Measurements from ENCODE around the gene CRABP1.

GRCh38 chr15:78361771-78362506 lies 21.8 kb downstream of the CRABP1 start:
- TF ChIP-seq CTCF (IDR thresholded peaks at IDR 0.05) (no peak), POLR2A (IDR thresholded peaks at IDR 0.05) (no peak)

Data from right lobe of liver (tissue), 4 donors.